Measurements from ENCODE around the gene RGS21.

RGS21 gene

DNA sequence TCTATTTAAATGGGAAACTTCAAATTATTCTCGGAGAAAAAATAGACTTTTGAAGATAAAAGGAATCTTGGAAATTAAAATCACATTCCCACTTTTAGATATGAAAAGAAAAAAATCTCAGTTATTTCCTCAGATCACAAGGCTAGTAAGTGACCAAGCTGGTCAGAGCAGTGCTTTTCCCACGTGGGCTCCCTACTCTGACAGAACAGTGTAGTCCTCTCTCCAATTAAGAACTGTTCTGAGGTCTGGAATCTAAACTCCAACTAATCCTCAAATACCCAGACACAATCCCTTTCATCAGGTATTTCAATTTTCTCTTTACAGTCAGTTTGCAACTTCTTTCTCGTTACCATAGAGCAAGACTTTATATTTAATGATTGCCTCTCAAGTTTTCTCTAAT lies 50.6 kb downstream of the RGS21 start:
- H3K9ac ChIP-seq (ENCODE audit: low read length): no peak overlapping the region
- H3K9me3 ChIP-seq (replicated peaks; ENCODE audit: insufficient read depth, low read length): no peaks in the 10 kb centered on the region
- H3F3A ChIP-seq (ENCODE audit: insufficient read depth, low read length): no peaks in the 10 kb centered on the region
- no peak overlapping the region for H3K27ac ChIP-seq (ENCODE audit: low read length)
- no peak overlapping the region for H2AFZ ChIP-seq (ENCODE audit: low read length)
- H3K27me3 ChIP-seq (replicated peaks; ENCODE audit: insufficient read depth, low read length): no peaks in the 10 kb centered on the region
- H3K36me3 ChIP-seq (replicated peaks; ENCODE audit: insufficient read depth, low read length): no peaks in the 10 kb centered on the region
- no peak overlapping the region for H3K4me3 ChIP-seq (ENCODE audit: low read length)
- H3K9me2 ChIP-seq (replicated peaks; ENCODE audit: insufficient read depth, low read length): no peaks in the 10 kb centered on the region
- H3K4me2 ChIP-seq (ENCODE audit: low read depth, low read length): no peak overlapping the region
- no peaks in the 10 kb centered on the region for H4K20me1 ChIP-seq (ENCODE audit: insufficient read depth, low read length)
- TF ChIP-seq EZH2phosphoT487 (IDR thresholded peaks at IDR 0.05; ENCODE audit: low read length): no peak
- H3K79me2 ChIP-seq (ENCODE audit: low read length): no peaks in the 10 kb centered on the region
- no peak for DNase-seq
- no peaks in the 10 kb centered on the region for H3K4me1 ChIP-seq (ENCODE audit: low read length)

DNA sequence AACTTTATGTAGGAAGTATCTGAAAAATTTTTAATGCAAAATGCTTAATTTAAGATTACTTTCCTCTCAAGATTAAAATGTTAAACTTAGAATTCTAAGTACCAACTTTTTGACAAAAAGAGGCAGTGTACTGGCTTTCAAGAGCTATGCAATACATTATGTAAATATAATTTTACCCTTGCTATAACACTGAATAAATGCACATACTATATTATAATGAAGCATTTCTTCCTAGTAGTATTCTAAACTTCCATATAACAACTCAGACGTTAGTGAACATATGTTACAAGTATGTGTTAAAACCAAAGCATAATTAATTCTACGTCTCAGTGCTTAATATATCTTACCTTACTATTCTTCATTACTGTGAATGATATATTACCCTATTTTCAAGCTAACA lies 58.5 kb downstream of the RGS21 start:
- TF ChIP-seq, protein P1, sequence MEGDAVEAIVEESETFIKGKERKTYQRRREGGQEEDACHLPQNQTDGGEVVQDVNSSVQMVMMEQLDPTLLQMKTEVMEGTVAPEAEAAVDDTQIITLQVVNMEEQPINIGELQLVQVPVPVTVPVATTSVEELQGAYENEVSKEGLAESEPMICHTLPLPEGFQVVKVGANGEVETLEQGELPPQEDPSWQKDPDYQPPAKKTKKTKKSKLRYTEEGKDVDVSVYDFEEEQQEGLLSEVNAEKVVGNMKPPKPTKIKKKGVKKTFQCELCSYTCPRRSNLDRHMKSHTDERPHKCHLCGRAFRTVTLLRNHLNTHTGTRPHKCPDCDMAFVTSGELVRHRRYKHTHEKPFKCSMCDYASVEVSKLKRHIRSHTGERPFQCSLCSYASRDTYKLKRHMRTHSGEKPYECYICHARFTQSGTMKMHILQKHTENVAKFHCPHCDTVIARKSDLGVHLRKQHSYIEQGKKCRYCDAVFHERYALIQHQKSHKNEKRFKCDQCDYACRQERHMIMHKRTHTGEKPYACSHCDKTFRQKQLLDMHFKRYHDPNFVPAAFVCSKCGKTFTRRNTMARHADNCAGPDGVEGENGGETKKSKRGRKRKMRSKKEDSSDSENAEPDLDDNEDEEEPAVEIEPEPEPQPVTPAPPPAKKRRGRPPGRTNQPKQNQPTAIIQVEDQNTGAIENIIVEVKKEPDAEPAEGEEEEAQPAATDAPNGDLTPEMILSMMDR (IDR thresholded peaks at IDR 0.05; ENCODE audit: low read length): no peak
- TF ChIP-seq EZH2 (optimal IDR thresholded peaks at IDR 0.05; ENCODE audit: low read depth, low read length) (no peak), EZH2phosphoT487 (IDR thresholded peaks at IDR 0.05; ENCODE audit: low read length) (no peak)
- Histone ChIP-seq H4K20me1 (ENCODE audit: insufficient read depth, low read length) (no peaks in the 10 kb centered on the region), H3K79me2 (ENCODE audit: low read length) (no peaks in the 10 kb centered on the region), H3K4me2 (ENCODE audit: low read depth, low read length) (no peak overlapping the region), H3K4me3 (ENCODE audit: low read length) (no peak overlapping the region), H3K36me3 (replicated peaks; ENCODE audit: insufficient read depth, low read length) (no peaks in the 10 kb centered on the region), H3K9me3 (replicated peaks; ENCODE audit: insufficient read depth, low read length) (no peaks in the 10 kb centered on the region), H3K27ac (ENCODE audit: low read length) (no peak overlapping the region), H3F3A (ENCODE audit: insufficient read depth, low read length) (no peaks in the 10 kb centered on the region), H3K9me2 (replicated peaks; ENCODE audit: insufficient read depth, low read length) (no peaks in the 10 kb centered on the region), H3K4me1 (ENCODE audit: low read length) (no peaks in the 10 kb centered on the region), H3K27me3 (replicated peaks; ENCODE audit: insufficient read depth, low read length) (no peaks in the 10 kb centered on the region), H3K9ac (ENCODE audit: low read length) (no peak overlapping the region), H2AFZ (ENCODE audit: low read length) (no peak overlapping the region)
- DNase-seq: no peak

GRCh38 chr1:192376374-192376773 lies 59.6 kb downstream of the RGS21 start:
- H3K27ac ChIP-seq (ENCODE audit: low read length): no peak overlapping the region
- H3K9me2 ChIP-seq (replicated peaks; ENCODE audit: insufficient read depth, low read length): no peaks in the 10 kb centered on the region
- no peaks in the 10 kb centered on the region for H4K20me1 ChIP-seq (ENCODE audit: insufficient read depth, low read length)
- no peaks in the 10 kb centered on the region for H3K9me3 ChIP-seq (replicated peaks; ENCODE audit: insufficient read depth, low read length)
- H3K4me1 ChIP-seq (ENCODE audit: low read length): no peaks in the 10 kb centered on the region
- H3K4me3 ChIP-seq (ENCODE audit: low read length): no peak overlapping the region
- H3K9ac ChIP-seq (ENCODE audit: low read length): no peak overlapping the region
- no peak for DNase-seq
- no peaks in the 10 kb centered on the region for H3K36me3 ChIP-seq (replicated peaks; ENCODE audit: insufficient read depth, low read length)
- no peak overlapping the region for H3K4me2 ChIP-seq (ENCODE audit: low read depth, low read length)
- no peak overlapping the region for H2AFZ ChIP-seq (ENCODE audit: low read length)
- H3F3A ChIP-seq (ENCODE audit: insufficient read depth, low read length): no peaks in the 10 kb centered on the region
- no peaks in the 10 kb centered on the region for H3K27me3 ChIP-seq (replicated peaks; ENCODE audit: insufficient read depth, low read length)
- TF ChIP-seq EZH2 (optimal IDR thresholded peaks at IDR 0.05; ENCODE audit: low read depth, low read length): no peak
- H3K79me2 ChIP-seq (ENCODE audit: low read length): no peaks in the 10 kb centered on the region

- Histone ChIP-seq H3K9me3 (replicated peaks; ENCODE audit: insufficient read depth, low read length) (no peaks in the 10 kb centered on the region), H3K9me2 (replicated peaks; ENCODE audit: insufficient read depth, low read length) (no peaks in the 10 kb centered on the region), H3K79me2 (ENCODE audit: low read length) (no peaks in the 10 kb centered on the region), H3K9ac (ENCODE audit: low read length) (no peak overlapping the region), H3K4me2 (ENCODE audit: low read depth, low read length) (no peak overlapping the region), H4K20me1 (ENCODE audit: insufficient read depth, low read length) (no peaks in the 10 kb centered on the region), H3K4me1 (ENCODE audit: low read length) (no peaks in the 10 kb centered on the region), H2AFZ (ENCODE audit: low read length) (no peak overlapping the region), H3K27me3 (replicated peaks; ENCODE audit: insufficient read depth, low read length) (no peaks in the 10 kb centered on the region), H3K4me3 (ENCODE audit: low read length) (no peak overlapping the region), H3K36me3 (replicated peaks; ENCODE audit: insufficient read depth, low read length) (no peaks in the 10 kb centered on the region), H3F3A (ENCODE audit: insufficient read depth, low read length) (no peaks in the 10 kb centered on the region), H3K27ac (ENCODE audit: low read length) (no peak overlapping the region)
- TF ChIP-seq EZH2phosphoT487 (IDR thresholded peaks at IDR 0.05; ENCODE audit: low read length): no peak
- no peak for TF ChIP-seq EZH2 (optimal IDR thresholded peaks at IDR 0.05; ENCODE audit: low read depth, low read length)
- TF ChIP-seq, protein P1 (IDR thresholded peaks at IDR 0.05; ENCODE audit: low read length): no peak
- DNase-seq: no peak
Observed at GRCh38 chr1:192378276-192378675, 61.5 kb downstream of the RGS21 start.
